ENCODE results near the gene METTL14. TPM values are rescaled to one million over a fixed set of nuclear protein-coding genes. Genes with fewer than 3 reads are reported as not detected.

Gene METTL14
- total RNA-seq (2021; ENCODE audit: unreplicated experiment) (53.8 TPM), Bru-seq, nascent RNA (percentile 89 among the genes with signal in this experiment), BruChase-seq, experiment 1, labeled RNA remaining after a 6-hour chase (percentile 83 among the genes with signal in this experiment), BruChase-seq, experiment 2, labeled RNA remaining after a 2-hour chase (percentile 93 among the genes with signal in this experiment)
- polyA plus RNA-seq (2012), result 9.2 and 17.3 TPM in 2 replicates
- long read RNA-seq, full-length matches to known transcripts, result 34 of 46 reads
- long read RNA-seq, partial matches to known transcripts, result 2 of 46 reads
- long read RNA-seq, other reads (novel, unspliced or antisense), result 10 of 46 reads

DNA sequence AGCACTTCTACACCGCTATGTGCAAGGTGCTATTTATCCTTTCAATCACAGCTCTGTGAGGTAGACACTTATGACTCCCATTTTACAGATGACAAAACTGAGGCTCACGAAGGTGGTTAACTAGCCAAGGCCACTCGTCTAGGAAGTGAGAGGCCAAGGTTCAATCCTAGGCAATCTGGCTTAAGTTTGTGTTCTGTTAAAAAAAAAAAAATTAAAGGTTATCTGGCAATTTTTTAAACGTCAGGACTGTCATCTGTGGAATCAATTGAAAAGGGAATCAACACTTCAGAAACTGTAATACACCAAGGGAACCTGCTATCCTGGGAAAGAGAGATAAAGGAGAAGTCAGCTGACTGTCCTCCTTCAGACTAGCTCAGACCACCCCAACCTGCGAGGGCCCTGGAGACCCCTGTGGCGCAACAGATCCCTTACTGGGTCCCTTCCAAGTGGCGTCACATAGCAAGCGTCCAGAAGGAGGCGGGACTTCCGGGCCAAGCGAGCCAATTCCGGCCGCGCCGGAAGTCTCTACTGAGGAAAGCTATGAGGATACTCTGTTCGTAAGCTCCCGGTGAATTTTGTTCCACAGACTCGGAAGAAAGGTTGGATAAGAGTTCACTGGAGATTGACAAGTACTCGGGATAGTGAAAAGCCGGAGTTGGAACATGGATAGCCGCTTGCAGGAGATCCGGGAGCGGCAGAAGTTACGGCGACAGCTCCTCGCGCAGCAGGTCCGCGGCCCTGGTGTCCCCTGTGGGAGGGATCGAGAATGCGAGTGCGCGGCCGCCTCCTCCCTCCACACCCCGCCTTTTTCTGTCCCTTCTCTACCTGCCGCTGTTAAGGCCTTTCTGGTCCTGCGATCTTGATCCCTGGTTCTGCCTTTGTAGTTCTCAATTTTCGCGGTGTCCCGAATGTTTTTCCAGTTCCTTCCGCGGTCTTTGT, at the start of gene METTL14:
TSS of gene METTL14 (plus strand) at position 520 of the 939 bp plus-strand sequence. CDS start at position 663, 143 bp downstream.
- POLR2A ChIA-PET, result interaction anchor here (0.7 to 1.6 kb wide), 3 partner anchors 9 to 56 kb away, joined by 3 to 9 read pairs (median 3); no protein-coding TSS in a partner anchor
- Histone ChIP-seq H3K9ac (ENCODE audit: low read length) (peak within 1 kb of the TSS; percentile 74), H3K27ac (ENCODE audit: low read depth, low read length) (peak within 1 kb of the TSS; percentile 72), H3K36me3 (ENCODE audit: control insufficient read depth in 1 of 2, insufficient read depth in 2 of 2, low read length in 2 of 2) (peaks cover 0 to 8% of the 10 kb centered on the region in 2 experiments; a peak in 2 of 4 replicates), H3K27me3 (ENCODE audit: insufficient read depth, low read length) (no peaks in the 10 kb centered on the region), H3K79me2 (ENCODE audit: insufficient read depth, low read length) (peaks cover 34% of the 10 kb centered on the region), H3K4me1 (ENCODE audit: control insufficient read depth in 1 of 2, insufficient read depth in 2 of 2, low read length in 2 of 2) (peaks cover 3 to 27% of the 10 kb centered on the region in 2 experiments; a peak in 3 of 4 replicates), H4K20me1 (ENCODE audit: insufficient read depth) (no peaks in the 10 kb centered on the region), H2AFZ (ENCODE audit: low read depth, low read length, poor library complexity, severe bottlenecking) (peak within 1 kb of the TSS; percentile 80), H3K9me2 (ENCODE audit: insufficient read depth) (no peaks in the 10 kb centered on the region), H3K4me2 (ENCODE audit: low read length) (peak within 1 kb of the TSS; percentile 73), H3K4me3 (replicated peaks in 1 of 2; ENCODE audit: low read depth in 1 of 2, low read length in 2 of 2) (peak within 1 kb of the TSS; percentile 82 to 97), H3K9me3 (ENCODE audit: control insufficient read depth in 1 of 2, insufficient read depth in 1 of 2, low read depth in 1 of 2, low read length in 2 of 2) (no peaks in the 10 kb centered on the region)
- BruUV-seq (replicated peaks), result TSS peak; percentile 85
- DNase-seq (ENCODE audit: low read depth, low spot score) (peak; percentile 86), ATAC-seq (peak; percentile 89)
- CTCF ChIA-PET, result interaction anchor here (1.0 to 1.6 kb wide), 2 partner anchors 8 to 281 kb away, joined by 3 to 7 read pairs; no protein-coding TSS in a partner anchor
- RAD21 ChIA-PET (ENCODE audit: low non-redundant PET in 1 of 2, low total read pairs in 2 of 2, uncharacterized antibody in 2 of 2, unreplicated experiment in 2 of 2), result no interaction called here
- intact Hi-C loops (cut with micrococcal nuclease), result no loop called here
- TF ChIP-seq EGR1 (IDR thresholded peaks at IDR 0.05; ENCODE audit: low read depth) (no peak), ZBTB33 (IDR thresholded peaks at IDR 0.05; ENCODE audit: extremely low read depth, insufficient replicate concordance, low read length) (no peak), ZNF274 (IDR thresholded peaks at IDR 0.05; ENCODE audit: low read depth, low read length) (no peak), ZFX (IDR thresholded peaks at IDR 0.05) (peak; percentile 60), JUND (IDR thresholded peaks at IDR 0.05) (no peak), EZH2phosphoT487 (IDR thresholded peaks at IDR 0.05; ENCODE audit: borderline replicate concordance) (no peak), CBX3 (IDR thresholded peaks at IDR 0.05; ENCODE audit: low read depth) (peak; percentile 24), POLR2AphosphoS5 (IDR thresholded peaks at IDR 0.05; ENCODE audit: low read depth, low read length) (peak; percentile 83), YY1 (IDR thresholded peaks at IDR 0.05; ENCODE audit: extremely low read depth, insufficient replicate concordance, low read depth, low read length) (peak; percentile 0), FOSL1 (IDR thresholded peaks at IDR 0.05; ENCODE audit: low read depth) (no peak), SP1 (IDR thresholded peaks at IDR 0.05; ENCODE audit: low read depth) (peak; percentile 40; the same call in 1 of the 2 replicates), POLR2A (IDR thresholded peaks at IDR 0.05; ENCODE audit: borderline replicate concordance, extremely low read depth, insufficient read depth, insufficient read length) (peak; percentile 40), EZH2 (IDR thresholded peaks at IDR 0.05) (no peak), CTCF (IDR thresholded peaks at IDR 0.05 in 2 of 3, conservative IDR thresholded peaks at IDR 0.05 in 1 of 3; ENCODE audit: borderline replicate concordance in 1 of 3, insufficient read depth in 1 of 3, low read depth in 2 of 3, low read length in 2 of 3) (no peak), TCF7L2 (IDR thresholded peaks at IDR 0.05; ENCODE audit: borderline replicate concordance, extremely low read depth, insufficient read depth, insufficient read length) (no peak)
- TF ChIP-seq, protein P1, sequence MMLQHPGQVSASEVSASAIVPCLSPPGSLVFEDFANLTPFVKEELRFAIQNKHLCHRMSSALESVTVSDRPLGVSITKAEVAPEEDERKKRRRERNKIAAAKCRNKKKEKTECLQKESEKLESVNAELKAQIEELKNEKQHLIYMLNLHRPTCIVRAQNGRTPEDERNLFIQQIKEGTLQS (IDR thresholded peaks at IDR 0.05), result no peak
- TF ChIP-seq, protein P2, sequence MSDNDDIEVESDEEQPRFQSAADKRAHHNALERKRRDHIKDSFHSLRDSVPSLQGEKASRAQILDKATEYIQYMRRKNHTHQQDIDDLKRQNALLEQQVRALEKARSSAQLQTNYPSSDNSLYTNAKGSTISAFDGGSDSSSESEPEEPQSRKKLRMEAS (IDR thresholded peaks at IDR 0.05), result no peak; the same call in 1 of the 2 replicates

Data from HCT116 (cell line).